GM19099 (cell line): ENCODE data around the gene PRAC1.

Experiments
- POLR2A ChIP-seq: IDR thresholded peaks from 3 replicates; pipeline ENCODE4 v1.6.1; 2011; ENCODE audit warnings: low read depth; ENCODE audit not compliant: insufficient read length; ENCODE audit errors: extremely low read depth

The PRAC1 gene

DNA sequence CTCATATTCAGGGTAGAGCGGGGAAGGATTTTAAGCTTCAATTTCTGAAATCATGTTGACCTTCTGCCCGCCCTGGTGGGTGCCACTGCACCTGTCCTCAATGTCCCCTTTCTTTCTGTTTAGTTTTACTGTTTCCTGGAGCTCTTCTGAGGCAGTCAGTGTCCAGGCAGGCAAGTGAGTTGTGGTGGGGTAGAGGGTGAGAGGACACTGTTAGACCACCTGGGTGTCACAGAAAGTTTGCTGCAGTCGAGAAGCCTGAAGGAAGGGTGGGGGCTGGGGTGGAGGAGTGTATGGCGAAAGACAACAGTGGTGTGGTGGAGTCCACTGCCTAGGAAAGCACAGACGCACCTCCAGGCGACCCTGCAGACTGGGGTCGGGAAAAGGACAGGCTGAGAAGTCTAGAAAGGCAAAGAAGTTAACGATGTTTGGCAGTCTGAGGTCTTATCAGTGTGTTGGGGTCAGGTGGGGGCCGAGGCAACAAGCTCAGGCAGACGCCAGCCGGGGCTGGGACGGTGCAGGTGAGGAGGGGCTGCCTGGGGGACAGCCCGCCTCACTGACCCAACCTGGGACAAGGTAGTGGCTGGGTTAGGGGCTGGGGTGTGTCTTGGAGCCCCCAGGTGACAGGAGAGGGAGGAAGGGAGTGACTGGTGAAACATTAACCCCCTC is 29.5 kb upstream of the PRAC1 start:
- no peak for TF ChIP-seq POLR2A

DNA sequence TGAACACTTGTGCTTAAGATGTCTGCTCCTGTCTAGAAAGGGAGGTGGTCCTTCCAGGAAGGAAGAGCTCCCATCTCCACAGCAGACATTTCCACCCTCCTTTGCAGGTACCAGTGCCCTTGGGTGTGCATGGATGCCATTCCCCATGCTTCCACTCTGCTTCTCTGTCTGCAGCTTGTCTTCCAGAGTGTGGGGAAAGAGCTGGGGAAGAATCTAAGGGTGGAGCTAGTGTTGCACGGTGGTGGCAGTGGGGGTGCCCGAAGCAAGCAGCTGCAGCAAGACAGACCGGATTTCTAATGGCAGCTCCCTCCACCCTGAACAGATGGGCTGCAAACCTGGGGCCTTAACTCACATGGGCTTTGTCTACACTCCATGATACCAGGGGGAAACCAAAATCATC is 28.9 kb upstream of the PRAC1 start:
- no peak for TF ChIP-seq POLR2A

DNA sequence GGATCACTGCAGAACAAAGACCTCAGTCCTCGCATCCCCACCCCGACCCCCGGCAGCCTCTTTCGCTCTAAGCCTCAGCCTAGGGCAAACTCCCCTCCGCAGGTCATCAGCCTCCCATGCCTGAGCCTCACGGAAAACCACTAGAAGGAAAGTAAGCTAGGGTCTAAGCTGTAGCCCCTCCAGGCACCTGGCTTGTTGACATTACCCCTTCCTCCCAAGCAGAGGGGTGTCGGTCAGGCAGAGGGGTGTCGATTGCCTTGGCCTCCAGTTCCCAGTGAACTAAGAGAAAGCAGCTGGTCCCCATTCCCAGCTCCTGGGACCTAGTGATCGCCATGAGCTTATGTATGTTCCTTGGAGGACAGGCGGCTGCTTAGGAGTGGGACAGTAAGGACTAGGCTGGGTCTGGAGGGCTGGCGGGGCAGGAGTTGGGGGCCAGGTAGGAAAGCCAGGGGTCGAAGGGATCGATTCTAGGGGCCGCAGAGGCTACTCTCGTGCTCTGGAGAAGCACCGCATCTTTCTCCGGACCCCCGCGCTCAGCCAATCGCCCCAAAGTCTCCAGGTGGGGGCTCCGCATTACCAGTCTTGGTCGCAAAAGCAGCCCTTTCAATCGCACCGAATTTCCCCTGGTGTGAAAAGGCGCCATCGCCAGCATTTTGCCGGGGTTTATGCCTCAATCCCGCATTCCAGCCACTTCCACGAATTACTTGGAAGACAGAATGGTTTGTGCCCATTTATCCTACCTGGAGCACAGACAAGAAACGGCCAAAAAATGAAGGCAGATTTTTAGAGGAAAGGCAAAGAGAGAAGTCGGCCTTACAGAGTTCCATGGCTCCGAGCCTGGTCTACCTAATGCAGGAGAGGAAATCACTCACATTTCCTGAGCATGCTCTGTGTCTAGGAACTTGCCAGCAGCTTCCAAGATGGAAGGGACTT is 27.6 kb upstream of the PRAC1 start:
- no peak for TF ChIP-seq POLR2A

DNA sequence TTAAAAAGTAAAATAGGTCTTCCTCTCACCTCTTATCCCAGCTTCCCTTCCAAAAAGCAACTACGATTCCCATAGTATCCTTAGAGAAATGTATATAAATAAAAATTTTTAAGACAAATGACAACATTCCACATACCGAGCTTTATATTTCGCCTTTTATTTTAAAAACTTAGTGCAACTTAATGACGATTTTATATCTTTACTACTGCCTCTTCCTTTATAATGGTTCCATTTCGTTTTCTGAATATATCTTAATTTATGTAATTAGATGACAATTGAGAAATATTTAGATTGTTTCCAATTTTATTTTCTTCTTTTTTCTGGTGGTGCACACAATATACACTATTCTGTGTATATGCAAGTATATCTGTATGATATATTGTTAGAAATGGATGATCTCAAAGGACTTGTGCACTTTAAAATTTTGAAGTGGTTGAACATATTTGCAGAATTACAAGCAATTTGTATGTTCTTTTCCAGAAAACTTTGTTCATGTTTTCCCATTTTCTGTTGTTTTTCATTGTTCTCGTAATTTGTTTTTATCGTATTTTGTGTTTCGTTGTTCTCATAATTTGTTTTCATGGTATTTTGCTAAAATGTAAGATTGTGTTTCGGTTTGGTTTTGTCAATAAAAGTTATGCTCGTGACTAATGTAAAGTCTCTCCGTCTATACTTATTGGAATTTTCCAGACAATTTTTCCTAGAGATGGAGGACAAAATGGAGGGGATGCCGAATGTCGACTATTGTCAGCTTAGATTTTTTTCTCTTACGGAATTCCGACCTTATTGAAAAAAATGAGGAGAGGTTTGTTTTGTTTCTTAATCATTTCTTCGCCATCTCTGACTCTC is 26.6 kb upstream of the PRAC1 start:
- no peak for TF ChIP-seq POLR2A

DNA sequence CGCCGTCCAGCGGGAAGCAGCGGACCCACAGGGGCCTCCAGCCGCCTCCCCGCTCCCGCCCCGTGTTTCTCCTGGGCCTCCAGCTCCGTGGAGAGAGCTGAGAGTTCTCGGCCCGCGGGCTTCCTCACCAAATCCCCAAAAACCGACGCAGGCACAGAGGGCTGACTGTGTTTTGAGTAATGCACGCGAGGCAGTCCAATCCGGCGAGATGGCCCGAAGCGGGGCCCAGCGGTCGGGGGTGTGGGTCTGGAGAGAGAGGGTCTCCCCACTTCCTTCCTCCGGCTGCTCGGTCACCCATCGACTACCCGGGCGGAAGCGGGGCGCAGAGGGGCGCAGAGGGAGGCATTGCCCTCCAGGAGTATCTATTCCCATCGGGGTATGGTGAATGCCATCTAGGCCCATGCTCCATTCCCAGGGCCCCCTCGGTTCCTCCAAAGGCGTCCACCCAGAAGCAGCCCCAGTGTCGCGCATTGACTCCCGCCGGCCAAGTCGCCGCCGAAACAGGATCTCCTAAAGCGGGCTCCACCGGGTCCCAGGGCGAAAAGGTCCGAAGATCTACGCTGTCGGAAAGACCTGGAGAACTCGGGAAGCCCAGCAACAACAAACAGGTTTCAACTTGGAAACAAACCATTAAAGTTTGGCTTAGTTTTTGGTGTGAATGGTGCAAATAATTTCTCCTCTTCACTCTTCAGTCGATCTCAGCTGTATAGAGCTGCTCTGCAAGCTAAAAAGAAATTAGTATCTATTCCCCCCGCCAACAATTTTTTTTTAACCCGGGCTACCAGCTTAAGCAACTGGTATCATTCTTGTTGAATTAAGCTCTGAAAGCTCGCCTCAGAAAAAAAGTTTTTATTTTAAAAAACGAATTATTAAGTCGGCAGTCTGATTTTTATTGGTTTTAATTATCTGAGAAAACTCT is 25.4 kb upstream of the PRAC1 start:
- no peak for TF ChIP-seq POLR2A

DNA sequence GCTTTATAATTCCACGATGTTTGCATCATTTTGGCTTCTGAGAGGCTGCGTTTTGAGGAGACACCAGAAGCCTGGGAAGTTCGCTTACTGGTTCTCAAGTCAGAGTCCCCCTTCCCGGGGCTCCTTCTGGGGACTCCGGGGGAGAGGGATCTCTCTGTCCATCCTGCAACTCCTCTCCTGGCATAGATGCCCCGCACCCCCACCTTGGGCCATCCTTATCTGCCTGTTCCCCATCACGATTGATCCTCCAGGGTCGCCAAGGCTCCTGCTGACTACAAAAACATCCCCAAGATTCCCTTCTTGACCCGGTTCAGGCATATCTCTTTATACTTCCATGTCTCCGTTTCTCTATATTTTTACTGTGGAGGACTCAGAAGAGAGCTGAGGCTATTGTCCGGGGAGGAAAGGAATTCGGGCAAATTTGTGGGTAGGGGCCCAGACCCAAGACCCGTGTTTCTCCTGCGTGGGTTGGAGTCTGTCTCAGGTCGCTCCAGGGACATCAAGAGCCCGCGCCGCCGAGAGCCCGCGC is 24.7 kb upstream of the PRAC1 start:
- no peak for TF ChIP-seq POLR2A

DNA sequence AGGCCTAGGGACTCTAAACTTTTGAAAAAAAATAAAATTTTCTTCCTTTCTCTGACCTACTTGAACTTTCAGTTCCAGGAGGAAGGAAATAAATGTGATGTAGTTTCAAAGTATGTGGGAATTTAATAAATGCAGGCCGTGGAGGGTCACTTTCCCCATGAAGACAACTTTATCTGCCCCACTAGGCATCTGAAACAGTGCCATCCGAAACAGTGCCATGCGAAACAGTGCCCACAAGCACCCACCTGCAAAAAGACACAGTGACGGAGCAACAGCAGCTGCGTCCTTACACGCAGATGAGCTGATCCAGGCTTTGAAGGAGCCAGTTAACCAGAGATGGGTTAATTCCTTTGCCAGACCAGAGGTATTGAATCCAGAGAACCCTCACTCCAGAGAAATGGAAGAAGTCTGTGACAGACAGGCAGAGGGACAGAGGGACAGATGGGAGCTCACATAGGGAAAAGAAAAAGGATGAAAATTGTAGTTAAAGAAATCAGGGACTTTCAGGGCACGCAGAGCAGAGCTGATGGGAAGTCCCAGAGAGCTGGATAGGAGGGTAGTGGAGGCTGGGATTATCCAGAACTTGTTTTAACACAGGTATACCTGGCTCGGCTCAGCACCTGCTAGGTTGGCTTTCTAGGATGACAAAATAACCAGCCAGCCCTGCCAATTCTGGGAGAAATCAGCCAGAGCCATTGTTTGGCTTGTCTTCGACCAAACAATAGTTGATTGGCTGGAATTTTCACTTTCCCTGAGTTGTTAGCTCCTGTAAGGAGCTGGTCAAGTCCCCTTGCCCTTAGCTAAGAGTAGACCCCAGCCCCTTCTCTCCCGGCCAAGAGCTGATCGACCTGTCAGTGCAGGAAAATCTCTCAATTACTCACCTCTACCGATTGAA is 23.3 kb upstream of the PRAC1 start:
- TF ChIP-seq POLR2A: no peak

DNA sequence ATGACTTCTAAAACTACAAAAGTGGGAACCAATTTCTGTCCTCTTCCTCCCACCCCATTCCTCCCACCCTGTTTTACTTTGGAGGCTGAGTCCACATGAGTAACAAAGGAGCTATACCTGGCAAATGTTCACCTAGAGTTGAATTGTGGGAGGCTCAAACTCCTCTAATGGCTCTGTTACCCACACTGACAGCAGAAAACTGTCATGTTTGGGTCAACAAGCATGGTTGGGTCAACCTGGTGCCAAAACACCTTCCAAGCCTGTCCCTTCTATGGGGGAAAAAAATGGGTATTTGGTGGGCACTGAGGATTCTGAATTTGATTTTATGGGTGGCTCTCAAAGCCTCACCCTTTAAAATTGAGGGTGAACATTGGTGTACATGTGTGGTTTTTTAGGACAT is 18.2 kb upstream of the PRAC1 start:
- no peak for TF ChIP-seq POLR2A

DNA sequence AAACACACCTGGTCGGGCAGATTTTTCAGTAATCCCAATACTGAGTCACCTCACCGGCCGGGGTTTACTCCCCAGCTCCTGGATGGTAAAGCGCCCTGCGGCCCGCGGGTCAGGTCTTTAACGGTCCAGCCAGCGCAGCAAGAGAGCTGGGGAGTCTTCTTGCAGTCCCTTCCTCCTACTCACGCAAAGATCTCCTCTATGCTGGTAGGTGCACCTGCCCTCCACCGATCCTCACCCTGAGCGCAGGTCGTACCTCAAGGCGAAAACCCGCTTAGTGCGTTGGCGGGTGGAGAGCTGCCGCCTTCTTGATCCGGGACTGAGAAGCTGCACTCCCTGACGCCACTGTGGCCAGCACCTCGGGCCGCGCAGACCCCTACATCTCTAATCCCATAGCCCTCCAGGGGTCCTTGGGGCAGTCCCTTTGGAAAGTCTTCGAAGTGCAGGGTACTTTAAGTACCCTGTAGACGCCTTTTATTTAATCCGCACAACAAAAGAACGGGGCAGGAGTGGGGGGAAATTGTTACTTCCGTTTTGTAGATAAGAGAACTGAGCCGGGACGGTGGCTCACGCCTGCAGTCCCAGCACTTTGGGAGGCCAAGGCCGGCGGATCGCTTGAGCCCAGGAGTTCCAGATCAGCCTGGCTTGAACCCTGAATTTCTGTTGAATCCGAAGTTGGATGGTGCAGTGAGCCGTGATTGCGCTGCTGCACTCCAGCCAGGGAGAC is 16.6 kb upstream of the PRAC1 start:
- no peak for TF ChIP-seq POLR2A

DNA sequence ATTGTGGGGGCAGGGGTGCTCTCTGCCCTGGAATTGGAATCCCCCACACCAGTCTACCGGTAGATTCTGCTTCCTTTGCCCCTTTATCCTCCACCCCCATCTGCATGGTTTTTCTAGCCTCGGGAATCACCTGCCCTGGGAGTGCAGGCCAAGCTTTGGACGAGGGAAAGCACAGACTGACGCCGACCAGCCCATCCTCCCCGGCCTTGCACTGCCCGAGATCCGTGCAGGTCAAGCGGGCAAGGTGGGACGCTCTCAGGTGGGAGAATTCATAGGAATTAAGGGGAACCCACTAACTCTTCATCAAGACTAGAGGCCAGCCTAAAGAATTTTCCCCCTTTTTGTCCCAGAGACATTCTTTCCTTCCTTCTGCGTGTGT is 16.1 kb upstream of the PRAC1 start:
- no peak for TF ChIP-seq POLR2A

DNA sequence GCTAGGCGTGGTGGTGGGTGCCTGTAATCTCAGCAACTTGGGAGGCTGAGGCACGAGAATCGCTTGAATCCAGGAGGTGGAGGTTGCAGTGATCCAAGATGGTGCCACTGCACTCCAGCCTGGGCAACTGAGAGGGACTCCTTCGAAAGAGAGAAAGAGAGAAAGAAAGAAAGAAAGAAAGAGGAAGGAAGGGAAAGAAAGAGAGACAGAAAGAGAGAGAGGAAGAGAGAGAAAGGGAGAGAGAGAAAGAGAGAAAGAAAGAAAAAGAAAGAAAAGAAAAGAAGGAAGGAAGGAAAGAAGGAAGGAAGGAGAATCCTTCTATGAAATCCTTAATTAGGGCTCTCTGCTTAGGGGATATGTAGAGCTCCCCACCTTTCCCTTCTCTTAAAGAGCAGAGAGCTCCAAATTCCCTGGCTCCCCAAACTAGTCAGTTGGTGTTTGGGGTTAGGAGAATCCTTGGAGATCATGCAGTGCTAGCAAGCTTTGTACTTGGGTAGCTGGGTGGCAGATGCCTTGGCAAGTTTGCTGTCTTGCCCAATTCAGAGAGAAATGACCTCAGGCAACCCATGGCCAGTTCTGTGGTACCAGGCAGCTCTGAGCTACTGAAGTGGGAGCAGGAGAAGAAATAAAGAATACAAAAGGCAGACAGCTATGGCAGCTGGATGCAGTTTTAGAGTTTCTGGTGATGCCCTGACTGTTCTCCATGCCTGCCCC is 15.2 kb upstream of the PRAC1 start:
- TF ChIP-seq POLR2A: no peak

DNA sequence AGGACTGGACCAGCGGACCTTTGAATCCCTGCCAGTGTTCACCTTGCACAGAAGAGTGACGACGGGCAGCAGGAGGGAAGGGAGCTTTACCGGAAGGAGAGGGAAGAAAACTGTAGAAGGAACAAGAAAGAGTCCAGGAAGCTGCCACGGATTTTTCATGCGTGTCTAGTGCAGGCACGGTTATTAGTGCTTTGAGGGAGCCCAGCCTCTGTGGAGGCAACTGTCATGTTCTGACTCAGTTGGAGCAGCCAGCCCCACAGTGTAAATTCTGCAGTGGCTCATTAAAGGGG is 12.7 kb upstream of the PRAC1 start:
- no peak for TF ChIP-seq POLR2A
